Mesenchymal stem cell (in vitro differentiated cells and primary cell): ENCODE results near the gene CNOT6L. TPM values are rescaled to one million over a fixed set of nuclear protein-coding genes. Genes with fewer than 3 reads are reported as not detected.

ENCODE experiments used
- small RNA-seq: library from polyadenylated mRNA; stranded (forward); fragments of <200 nt; extraction: miRNeasy Mini kit (QIAGEN cat#:217004); gene quantifications from one replicate; pipeline ENCODE3, GENCODE V24; 2013; ENCODE audit warnings: low read depth

The CNOT6L gene

Small RNA genes within 50 kb of the gene (small RNA-seq; reads per million reads assigned to genes)
- gene AC112225.1 (not detected), gene RF00612 (not detected)
